Fibroblast of pulmonary artery (primary cell): ENCODE results near the gene ZNF808.

Source experiments
- DNase-seq: peaks from one replicate; pipeline ENCODE4 v3.0.0-alpha.2; 2010; ENCODE audit warnings: low read depth
- H3K4me3 ChIP-seq: replicated peaks from 2 replicates; pipeline ENCODE4 v1.5.1; 2011; ENCODE audit warnings: low read depth, mild to moderate bottlenecking, control low read depth, low read length, moderate library complexity
- TF ChIP-seq, protein P1 (sequence below): IDR thresholded peaks from 2 replicates; pipeline ENCODE4 v1.5.1; 2011; ENCODE audit warnings: mild to moderate bottlenecking, control low read depth, low read length, inconsistent platforms; ENCODE audit errors: missing control alignments

The ZNF808 gene

DNA sequence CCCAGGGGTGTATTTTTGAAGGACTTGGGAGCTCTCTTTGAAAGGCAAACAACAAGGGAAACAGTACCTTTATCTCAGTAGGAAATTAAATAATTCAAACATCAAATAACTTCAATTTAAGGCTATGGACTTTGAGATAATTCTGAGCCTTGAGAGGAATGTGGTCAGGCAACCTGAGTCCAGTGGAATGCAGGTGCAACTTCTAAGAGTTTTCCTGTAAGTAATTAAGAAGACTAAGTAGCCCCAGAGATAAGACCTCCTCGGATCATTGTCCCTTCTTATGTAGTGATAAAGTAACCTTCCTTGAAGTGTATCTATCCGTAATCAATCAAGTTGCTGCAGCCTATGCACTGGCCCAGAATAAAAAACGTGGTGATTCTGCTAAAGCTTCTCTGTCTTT, 71.8 kb downstream of the ZNF808 start:
- TF ChIP-seq, protein P1, sequence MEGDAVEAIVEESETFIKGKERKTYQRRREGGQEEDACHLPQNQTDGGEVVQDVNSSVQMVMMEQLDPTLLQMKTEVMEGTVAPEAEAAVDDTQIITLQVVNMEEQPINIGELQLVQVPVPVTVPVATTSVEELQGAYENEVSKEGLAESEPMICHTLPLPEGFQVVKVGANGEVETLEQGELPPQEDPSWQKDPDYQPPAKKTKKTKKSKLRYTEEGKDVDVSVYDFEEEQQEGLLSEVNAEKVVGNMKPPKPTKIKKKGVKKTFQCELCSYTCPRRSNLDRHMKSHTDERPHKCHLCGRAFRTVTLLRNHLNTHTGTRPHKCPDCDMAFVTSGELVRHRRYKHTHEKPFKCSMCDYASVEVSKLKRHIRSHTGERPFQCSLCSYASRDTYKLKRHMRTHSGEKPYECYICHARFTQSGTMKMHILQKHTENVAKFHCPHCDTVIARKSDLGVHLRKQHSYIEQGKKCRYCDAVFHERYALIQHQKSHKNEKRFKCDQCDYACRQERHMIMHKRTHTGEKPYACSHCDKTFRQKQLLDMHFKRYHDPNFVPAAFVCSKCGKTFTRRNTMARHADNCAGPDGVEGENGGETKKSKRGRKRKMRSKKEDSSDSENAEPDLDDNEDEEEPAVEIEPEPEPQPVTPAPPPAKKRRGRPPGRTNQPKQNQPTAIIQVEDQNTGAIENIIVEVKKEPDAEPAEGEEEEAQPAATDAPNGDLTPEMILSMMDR = no peak
- H3K4me3 ChIP-seq = no peak overlapping the region
- DNase-seq = no peak

- DNase-seq = no peak
- TF ChIP-seq, protein P1 = no peak
- H3K4me3 ChIP-seq = peak overlapping the region; percentile 75
Observed at GRCh38 chr19:52600639-52601024, 73.2 kb downstream of the ZNF808 start.

- TF ChIP-seq, protein P1 = peak; percentile 7
- peak overlapping the region; percentile 75 for H3K4me3 ChIP-seq
- peak; percentile 88 for DNase-seq
Observed at GRCh38 chr19:52601025-52601973, 73.8 kb downstream of the ZNF808 start.

DNA sequence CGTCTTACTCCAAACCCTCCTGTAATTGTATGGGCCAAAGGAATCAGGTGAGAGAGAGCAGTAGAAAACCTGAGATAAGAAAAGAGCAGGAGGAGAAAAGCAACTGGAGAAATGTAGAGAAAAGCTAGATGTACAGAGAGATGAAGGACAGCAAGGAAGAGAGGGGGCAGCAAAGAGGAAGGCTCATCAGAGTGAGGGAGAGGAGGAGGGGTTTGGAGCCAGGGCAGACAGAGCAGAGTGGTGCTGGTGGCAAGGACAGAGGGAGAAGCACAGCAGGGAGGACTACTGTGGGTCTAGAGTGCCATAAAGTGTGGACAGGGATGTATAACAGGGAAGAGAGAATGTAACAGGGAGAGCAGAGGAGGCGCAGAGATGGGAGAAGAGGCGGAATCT, 74.5 kb downstream of the ZNF808 start:
- H3K4me3 ChIP-seq = peak overlapping the region; percentile 75
- peak; percentile 5 for DNase-seq

GRCh38 chr19:52602941-52603340, 75.5 kb downstream of the ZNF808 start:
- no peak overlapping the region for H3K4me3 ChIP-seq
- no peak for DNase-seq
- TF ChIP-seq, protein P1 = no peak

- peak; percentile 59 for DNase-seq
- TF ChIP-seq, protein P1 = no peak
- no peak overlapping the region for H3K4me3 ChIP-seq
Observed at GRCh38 chr19:52603558-52604207, 76.2 kb downstream of the ZNF808 start.
